ENCODE measurements around the gene TCHP. TPM values are rescaled to one million over a fixed set of nuclear protein-coding genes. Genes with fewer than 3 reads are reported as not detected.
"Not testable (repeated sequence)": the region's sequence is repeated elsewhere in the genome, so short reads cannot be mapped to it uniquely, and the experiment has no call there.

TCHP gene
- total RNA-seq, 1 donor, result 12.1 TPM

- DNase-seq (ENCODE audit: low read depth in 2 of 3, low spot score in 2 of 3), result no peak
Measured at GRCh38 chr12:109902891-109903418, 2.9 kb downstream of the TCHP start.

- DNase-seq (ENCODE audit: low read depth in 2 of 3, low spot score in 2 of 3), result no peak
Measured at GRCh38 chr12:109905301-109905700, 5.2 kb downstream of the TCHP start.

- DNase-seq (ENCODE audit: low read depth in 2 of 3, low spot score in 2 of 3), result no peak
Measured at GRCh38 chr12:109910254-109910968, 10.3 kb downstream of the TCHP start.

- peak in 2 of 3 donors; percentile 25 to 33 for DNase-seq (ENCODE audit: low read depth in 2 of 3, low spot score in 2 of 3)
Measured at GRCh38 chr12:109910969-109911348, 10.9 kb downstream of the TCHP start.

- no peak for DNase-seq (ENCODE audit: low read depth in 2 of 3, low spot score in 2 of 3)
Measured at GRCh38 chr12:109912855-109913321, 12.8 kb downstream of the TCHP start.

- DNase-seq (ENCODE audit: low read depth in 2 of 3, low spot score in 2 of 3), result no peak
Measured at GRCh38 chr12:109914461-109914860, 14.4 kb downstream of the TCHP start.

GRCh38 chr12:109915171-109916040 lies 15.3 kb downstream of the TCHP start:
- no peak for DNase-seq (ENCODE audit: low read depth in 2 of 3, low spot score in 2 of 3)

GRCh38 chr12:109916045-109916444 lies 16.0 kb downstream of the TCHP start:
- DNase-seq (ENCODE audit: low read depth in 2 of 3, low spot score in 2 of 3), result no peak

- no peak for DNase-seq (ENCODE audit: low read depth in 2 of 3, low spot score in 2 of 3)
Measured at GRCh38 chr12:109919456-109919855, 19.4 kb downstream of the TCHP start.

GRCh38 chr12:109920261-109920780 lies 20.2 kb downstream of the TCHP start:
- no peak for DNase-seq (ENCODE audit: low read depth in 2 of 3, low spot score in 2 of 3)

GRCh38 chr12:109921982-109922381 lies 21.9 kb downstream of the TCHP start:
- no peak for DNase-seq (ENCODE audit: low read depth in 2 of 3, low spot score in 2 of 3)

- no peak for DNase-seq (ENCODE audit: low read depth in 2 of 3, low spot score in 2 of 3)
Measured at GRCh38 chr12:109923038-109923437, 23.0 kb downstream of the TCHP start.

GRCh38 chr12:109923481-109924245 lies 23.6 kb downstream of the TCHP start:
- no peak for DNase-seq (ENCODE audit: low read depth in 2 of 3, low spot score in 2 of 3)

- no peak for DNase-seq (ENCODE audit: low read depth in 2 of 3, low spot score in 2 of 3)
Measured at GRCh38 chr12:109925185-109925840, 25.2 kb downstream of the TCHP start.

GRCh38 chr12:109926016-109926415 lies 25.9 kb downstream of the TCHP start:
- no peak for DNase-seq (ENCODE audit: low read depth in 2 of 3, low spot score in 2 of 3)

GRCh38 chr12:109926488-109927210 lies 26.6 kb downstream of the TCHP start:
- DNase-seq (ENCODE audit: low read depth in 2 of 3, low spot score in 2 of 3), result no peak

- peak in 1 of 3 donors; percentile 44 for DNase-seq (ENCODE audit: low read depth in 2 of 3, low spot score in 2 of 3)
Measured at GRCh38 chr12:109927622-109928021, 27.5 kb downstream of the TCHP start.

GRCh38 chr12:109928058-109928656 lies 28.1 kb downstream of the TCHP start:
- no peak for DNase-seq (ENCODE audit: low read depth in 2 of 3, low spot score in 2 of 3)

- DNase-seq (ENCODE audit: low read depth in 2 of 3, low spot score in 2 of 3), result not testable (repeated sequence)
Measured at GRCh38 chr12:109929326-109929725, 29.3 kb downstream of the TCHP start.
